ENCODE measurements around the gene NGLY1.

NGLY1 gene

DNA sequence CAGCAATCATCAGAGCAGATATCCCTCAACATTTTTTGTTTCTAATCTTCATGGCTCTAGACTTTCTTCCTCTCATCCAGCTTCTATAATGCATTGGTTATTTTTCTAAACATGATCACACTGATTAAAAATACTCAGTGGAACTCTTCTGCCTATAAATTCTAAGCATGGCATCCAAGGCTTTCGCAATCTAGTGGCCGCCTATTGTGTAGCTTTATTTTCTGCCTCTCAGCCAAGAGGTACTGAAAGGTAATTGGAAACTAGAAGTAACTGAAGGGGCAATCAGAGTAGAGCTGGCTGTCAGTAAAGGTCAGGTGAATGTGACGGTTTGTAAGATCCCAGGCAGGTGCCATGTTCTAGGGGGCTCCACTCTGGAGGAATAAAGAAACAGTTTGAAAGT, 40.1 kb upstream of the NGLY1 start:
- Histone ChIP-seq H3K4me2 (ENCODE audit: low read length) (no peak overlapping the region), H2BK5ac (ENCODE audit: low read depth, low read length, poor library complexity) (no peak overlapping the region), H2AFZ (ENCODE audit: insufficient read depth, low read length, poor library complexity) (no peak overlapping the region), H3K36me3 (ENCODE audit: control insufficient read depth in 1 of 2, insufficient read depth in 2 of 2, low read length in 2 of 2) (no peaks in the 10 kb centered on the region), H3K4ac (ENCODE audit: low read depth, low read length) (no peak overlapping the region), H3K23ac (ENCODE audit: low read length) (no peak overlapping the region), H3K27ac (ENCODE audit: low read depth, low read length) (no peak overlapping the region), H4K8ac (ENCODE audit: low read depth, low read length) (no peak overlapping the region), H4K91ac (ENCODE audit: low read depth, low read length) (no peak overlapping the region), H3K4me1 (ENCODE audit: control insufficient read depth in 1 of 2, insufficient read depth in 2 of 2, low read length in 2 of 2) (no peaks in the 10 kb centered on the region), H2BK120ac (ENCODE audit: insufficient read depth, low read length, poor library complexity) (no peak overlapping the region), H3K9ac (ENCODE audit: low read length) (no peak overlapping the region), H3K79me1 (ENCODE audit: low read length) (no peaks in the 10 kb centered on the region), H4K12ac (ENCODE audit: low read depth, low read length) (no peak overlapping the region), H3K9me3 (ENCODE audit: insufficient read depth, low read depth, low read length) (no peaks in the 10 kb centered on the region), H3K14ac (ENCODE audit: low read length) (no peak overlapping the region), H3K27me3 (ENCODE audit: insufficient read depth, low read length) (no peaks in the 10 kb centered on the region), H2AK5ac (ENCODE audit: low read length) (no peak overlapping the region), H3K4me3 (ENCODE audit: low read depth, low read length) (no peak overlapping the region), H3K79me2 (ENCODE audit: control insufficient read depth, insufficient read depth, low read length, poor library complexity) (no peaks in the 10 kb centered on the region), H3K18ac (ENCODE audit: low read length) (no peak overlapping the region), H2BK12ac (ENCODE audit: low read length) (no peak overlapping the region)
- no CpG with 5 or more reads among the region's 3 CpGs for whole genome bisulfite sequencing (ENCODE audit: extremely low coverage, insufficient coverage, insufficient read length)
- no peak for DNase-seq

DNA sequence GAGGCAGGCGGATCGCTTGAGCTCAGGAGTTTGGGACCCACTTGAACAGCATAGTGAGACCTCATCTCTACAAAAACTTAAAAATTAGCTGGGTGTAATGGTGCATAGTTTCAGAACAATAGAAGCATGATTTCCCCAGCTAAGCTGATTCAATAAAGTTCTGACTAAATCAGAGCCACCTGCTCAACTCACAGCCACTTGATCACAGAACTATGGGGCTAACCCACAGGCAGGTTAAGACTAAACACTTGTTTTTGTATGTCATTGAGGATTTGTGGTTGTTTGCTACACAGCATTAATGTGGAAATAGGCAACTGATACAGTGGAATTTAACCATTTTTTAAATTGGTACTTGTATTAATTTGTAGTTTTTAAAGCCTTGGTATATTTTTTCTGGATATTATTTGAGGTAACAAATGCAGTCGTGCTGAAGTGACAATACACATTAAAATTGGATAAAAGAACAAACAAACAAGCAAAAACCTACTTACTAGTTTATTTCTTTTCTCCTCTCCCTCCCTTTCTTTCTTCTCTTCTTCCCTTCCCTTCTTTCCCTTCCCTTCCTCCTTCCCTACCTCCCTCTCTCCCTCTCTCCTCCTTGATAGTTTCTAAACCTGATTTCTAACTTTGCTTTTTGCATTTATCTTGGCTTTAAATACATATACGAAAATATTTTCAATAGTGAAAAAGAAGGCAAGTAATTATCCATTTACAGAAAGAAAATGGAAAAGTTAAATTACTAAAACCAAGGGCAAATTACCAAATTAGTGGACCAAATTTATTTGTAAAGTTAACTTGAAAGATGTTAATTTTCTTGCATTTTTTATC, 38.7 kb upstream of the NGLY1 start:
- H3K27ac ChIP-seq (ENCODE audit: low read depth, low read length) = no peak overlapping the region
- no peaks in the 10 kb centered on the region for H3K4me1 ChIP-seq (ENCODE audit: control insufficient read depth in 1 of 2, insufficient read depth in 2 of 2, low read length in 2 of 2)
- no peak overlapping the region for H2AFZ ChIP-seq (ENCODE audit: insufficient read depth, low read length, poor library complexity)
- no peak overlapping the region for H2BK120ac ChIP-seq (ENCODE audit: insufficient read depth, low read length, poor library complexity)
- H3K4ac ChIP-seq (ENCODE audit: low read depth, low read length) = no peak overlapping the region
- no peak overlapping the region for H3K4me2 ChIP-seq (ENCODE audit: low read length)
- H3K79me1 ChIP-seq (ENCODE audit: low read length) = no peaks in the 10 kb centered on the region
- no CpG with 5 or more reads among the region's 4 CpGs for WGBS (ENCODE audit: extremely low coverage, insufficient coverage, insufficient read length)
- no peaks in the 10 kb centered on the region for H3K9me3 ChIP-seq (ENCODE audit: insufficient read depth, low read depth, low read length)
- no peak overlapping the region for H2BK5ac ChIP-seq (ENCODE audit: low read depth, low read length, poor library complexity)
- H3K23ac ChIP-seq (ENCODE audit: low read length) = no peak overlapping the region
- H3K9ac ChIP-seq (ENCODE audit: low read length) = no peak overlapping the region
- no peak overlapping the region for H3K4me3 ChIP-seq (ENCODE audit: low read depth, low read length)
- H4K12ac ChIP-seq (ENCODE audit: low read depth, low read length) = no peak overlapping the region
- H3K14ac ChIP-seq (ENCODE audit: low read length) = no peak overlapping the region
- no peak overlapping the region for H3K18ac ChIP-seq (ENCODE audit: low read length)
- H2BK12ac ChIP-seq (ENCODE audit: low read length) = no peak overlapping the region
- DNase-seq = no peak
- no peaks in the 10 kb centered on the region for H3K27me3 ChIP-seq (ENCODE audit: insufficient read depth, low read length)
- no peaks in the 10 kb centered on the region for H3K36me3 ChIP-seq (ENCODE audit: control insufficient read depth in 1 of 2, insufficient read depth in 2 of 2, low read length in 2 of 2)
- no peak overlapping the region for H4K91ac ChIP-seq (ENCODE audit: low read depth, low read length)
- no peak overlapping the region for H4K8ac ChIP-seq (ENCODE audit: low read depth, low read length)
- H3K79me2 ChIP-seq (ENCODE audit: control insufficient read depth, insufficient read depth, low read length, poor library complexity) = no peaks in the 10 kb centered on the region
- H2AK5ac ChIP-seq (ENCODE audit: low read length) = no peak overlapping the region

DNA sequence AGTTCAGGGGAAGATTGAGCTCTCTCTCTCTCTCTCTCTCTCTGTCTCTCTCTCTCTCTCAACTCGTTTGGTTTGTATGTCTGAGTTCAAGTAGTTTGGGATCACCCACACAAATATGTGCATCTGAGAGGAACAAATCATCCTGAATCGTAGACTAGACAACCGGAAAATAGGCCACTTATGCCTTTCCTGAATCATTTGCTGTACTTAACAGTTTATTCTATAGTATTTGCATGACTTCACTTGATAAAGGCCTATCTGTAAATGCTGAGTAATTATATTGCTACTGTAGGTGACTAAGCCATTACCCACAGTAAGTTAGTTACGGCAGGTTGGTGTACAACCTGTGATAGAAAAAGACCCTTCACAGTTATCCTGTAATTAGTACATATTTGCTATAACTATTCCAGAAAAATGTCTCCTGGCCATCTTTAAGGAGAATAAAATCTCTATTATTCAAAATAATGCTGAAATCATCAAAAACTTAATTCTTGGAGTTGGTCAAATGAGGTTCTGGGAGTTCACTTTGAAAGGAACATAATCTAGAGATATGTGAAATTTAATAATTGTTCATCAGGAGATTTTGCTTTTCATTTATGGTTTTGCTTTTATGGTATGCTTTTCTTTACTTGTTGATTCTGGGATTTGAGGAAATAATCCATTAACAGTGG, 37.7 kb upstream of the NGLY1 start:
- H3K27me3 ChIP-seq (ENCODE audit: insufficient read depth, low read length) = no peaks in the 10 kb centered on the region
- no peak for DNase-seq

DNA sequence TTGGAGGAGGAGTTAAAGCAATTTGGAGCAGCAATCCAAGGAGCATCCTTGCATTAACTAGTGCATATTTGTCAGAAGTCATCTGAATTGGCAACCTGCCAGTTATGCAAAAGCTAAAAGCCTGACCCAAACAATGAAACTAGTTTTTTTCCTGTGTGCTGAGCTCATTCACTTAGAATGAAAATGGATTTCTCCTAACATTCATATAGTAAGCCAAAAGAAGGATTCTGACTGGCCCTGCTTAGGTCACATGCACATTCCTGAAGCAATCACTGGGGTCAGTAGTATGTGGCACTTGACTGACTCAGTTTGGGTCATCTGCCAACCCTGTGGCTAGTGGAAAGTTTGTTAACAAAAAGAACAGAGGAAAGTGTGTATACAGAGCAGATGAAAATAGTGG, 37.1 kb upstream of the NGLY1 start:
- Histone ChIP-seq H2BK120ac (ENCODE audit: insufficient read depth, low read length, poor library complexity) (no peak overlapping the region), H2BK5ac (ENCODE audit: low read depth, low read length, poor library complexity) (no peak overlapping the region), H3K9me3 (ENCODE audit: insufficient read depth, low read depth, low read length) (peaks cover 2% of the 10 kb centered on the region), H3K4me3 (ENCODE audit: low read depth, low read length) (no peak overlapping the region), H3K4me2 (ENCODE audit: low read length) (no peak overlapping the region), H3K79me1 (ENCODE audit: low read length) (no peaks in the 10 kb centered on the region), H3K27ac (ENCODE audit: low read depth, low read length) (no peak overlapping the region), H4K12ac (ENCODE audit: low read depth, low read length) (no peak overlapping the region), H3K14ac (ENCODE audit: low read length) (no peak overlapping the region), H2AK5ac (ENCODE audit: low read length) (no peak overlapping the region), H3K18ac (ENCODE audit: low read length) (no peak overlapping the region), H3K9ac (ENCODE audit: low read length) (no peak overlapping the region), H3K79me2 (ENCODE audit: control insufficient read depth, insufficient read depth, low read length, poor library complexity) (no peaks in the 10 kb centered on the region), H4K8ac (ENCODE audit: low read depth, low read length) (no peak overlapping the region), H3K27me3 (ENCODE audit: insufficient read depth, low read length) (no peaks in the 10 kb centered on the region), H3K23ac (ENCODE audit: low read length) (no peak overlapping the region), H4K91ac (ENCODE audit: low read depth, low read length) (no peak overlapping the region), H2BK12ac (ENCODE audit: low read length) (no peak overlapping the region), H3K4me1 (ENCODE audit: control insufficient read depth in 1 of 2, insufficient read depth in 2 of 2, low read length in 2 of 2) (no peaks in the 10 kb centered on the region), H2AFZ (ENCODE audit: insufficient read depth, low read length, poor library complexity) (no peak overlapping the region), H3K36me3 (ENCODE audit: control insufficient read depth in 1 of 2, insufficient read depth in 2 of 2, low read length in 2 of 2) (no peaks in the 10 kb centered on the region), H3K4ac (ENCODE audit: low read depth, low read length) (no peak overlapping the region)
- peak in 1 of 2 donors; percentile 22 for DNase-seq

More for the DNA sequence above, 37.7 kb upstream of the NGLY1 start:
- Histone ChIP-seq H2BK120ac (ENCODE audit: insufficient read depth, low read length, poor library complexity) (no peak overlapping the region), H3K9ac (ENCODE audit: low read length) (no peak overlapping the region), H3K79me2 (ENCODE audit: control insufficient read depth, insufficient read depth, low read length, poor library complexity) (no peaks in the 10 kb centered on the region), H2AFZ (ENCODE audit: insufficient read depth, low read length, poor library complexity) (no peak overlapping the region), H3K27ac (ENCODE audit: low read depth, low read length) (no peak overlapping the region), H3K4ac (ENCODE audit: low read depth, low read length) (no peak overlapping the region), H2AK5ac (ENCODE audit: low read length) (no peak overlapping the region), H4K12ac (ENCODE audit: low read depth, low read length) (no peak overlapping the region), H3K23ac (ENCODE audit: low read length) (no peak overlapping the region), H2BK12ac (ENCODE audit: low read length) (no peak overlapping the region), H4K91ac (ENCODE audit: low read depth, low read length) (no peak overlapping the region), H3K79me1 (ENCODE audit: low read length) (no peaks in the 10 kb centered on the region), H3K9me3 (ENCODE audit: insufficient read depth, low read depth, low read length) (peaks cover 2% of the 10 kb centered on the region), H3K4me2 (ENCODE audit: low read length) (no peak overlapping the region), H3K18ac (ENCODE audit: low read length) (no peak overlapping the region), H4K8ac (ENCODE audit: low read depth, low read length) (no peak overlapping the region), H3K4me3 (ENCODE audit: low read depth, low read length) (no peak overlapping the region), H3K14ac (ENCODE audit: low read length) (no peak overlapping the region), H3K4me1 (ENCODE audit: control insufficient read depth in 1 of 2, insufficient read depth in 2 of 2, low read length in 2 of 2) (no peaks in the 10 kb centered on the region), H3K36me3 (ENCODE audit: control insufficient read depth in 1 of 2, insufficient read depth in 2 of 2, low read length in 2 of 2) (no peaks in the 10 kb centered on the region), H2BK5ac (ENCODE audit: low read depth, low read length, poor library complexity) (no peak overlapping the region)
- no CpG with 5 or more reads among the region's 4 CpGs for WGBS (ENCODE audit: extremely low coverage, insufficient coverage, insufficient read length)
